ENCODE results near the gene STARD4.
A peak's percentile ranks its signal among the peaks of the same experiment; 100 is the strongest.

STARD4 gene

DNA sequence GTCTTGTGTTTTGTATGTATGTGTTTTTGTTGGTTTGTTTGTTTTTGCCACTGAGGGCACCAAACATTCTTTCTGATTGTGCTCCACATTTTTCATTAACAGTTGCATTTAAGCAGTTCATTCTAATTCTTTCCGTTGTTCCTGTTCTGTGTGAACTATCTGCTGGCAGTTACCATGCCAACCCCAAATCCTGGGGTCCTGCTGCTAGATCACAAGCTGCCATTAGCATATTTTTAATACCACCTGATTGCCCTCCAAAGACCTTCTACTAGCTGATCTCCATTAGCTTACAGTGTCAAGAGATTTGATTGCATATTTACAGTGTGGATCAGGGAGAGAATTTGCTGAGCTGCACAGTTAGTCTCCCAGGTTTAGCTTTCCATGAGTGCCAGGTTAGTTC lies 40.6 kb upstream of the STARD4 start:
- no peak overlapping the region for H3K27ac ChIP-seq
- H3K4me3 ChIP-seq: no peak overlapping the region
- TF ChIP-seq, protein P1, sequence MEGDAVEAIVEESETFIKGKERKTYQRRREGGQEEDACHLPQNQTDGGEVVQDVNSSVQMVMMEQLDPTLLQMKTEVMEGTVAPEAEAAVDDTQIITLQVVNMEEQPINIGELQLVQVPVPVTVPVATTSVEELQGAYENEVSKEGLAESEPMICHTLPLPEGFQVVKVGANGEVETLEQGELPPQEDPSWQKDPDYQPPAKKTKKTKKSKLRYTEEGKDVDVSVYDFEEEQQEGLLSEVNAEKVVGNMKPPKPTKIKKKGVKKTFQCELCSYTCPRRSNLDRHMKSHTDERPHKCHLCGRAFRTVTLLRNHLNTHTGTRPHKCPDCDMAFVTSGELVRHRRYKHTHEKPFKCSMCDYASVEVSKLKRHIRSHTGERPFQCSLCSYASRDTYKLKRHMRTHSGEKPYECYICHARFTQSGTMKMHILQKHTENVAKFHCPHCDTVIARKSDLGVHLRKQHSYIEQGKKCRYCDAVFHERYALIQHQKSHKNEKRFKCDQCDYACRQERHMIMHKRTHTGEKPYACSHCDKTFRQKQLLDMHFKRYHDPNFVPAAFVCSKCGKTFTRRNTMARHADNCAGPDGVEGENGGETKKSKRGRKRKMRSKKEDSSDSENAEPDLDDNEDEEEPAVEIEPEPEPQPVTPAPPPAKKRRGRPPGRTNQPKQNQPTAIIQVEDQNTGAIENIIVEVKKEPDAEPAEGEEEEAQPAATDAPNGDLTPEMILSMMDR (IDR thresholded peaks at IDR 0.05): no peak
- DNase-seq (ENCODE audit: low spot score): no peak

DNA sequence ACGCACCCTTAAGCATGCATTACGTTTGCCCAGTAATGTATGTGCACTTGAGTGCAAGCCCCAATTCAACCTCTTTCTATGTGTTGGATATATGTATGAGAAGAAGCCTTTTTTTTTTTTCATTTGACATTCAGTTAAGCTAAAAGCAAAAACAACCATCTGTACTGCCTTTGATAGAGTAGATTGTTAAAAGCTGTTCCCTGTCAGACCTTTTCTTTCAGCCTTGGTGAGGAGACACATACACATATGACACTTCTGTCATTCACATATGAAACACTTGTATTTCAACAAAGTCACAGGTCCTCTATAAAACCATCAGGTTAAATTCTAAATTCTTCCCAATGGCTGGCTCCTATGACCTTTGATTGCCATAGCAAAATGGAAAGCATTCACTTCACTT lies 40.2 kb upstream of the STARD4 start:
- Histone ChIP-seq H3K4me3 (no peak overlapping the region), H3K27ac (no peak overlapping the region)
- DNase-seq (ENCODE audit: low spot score): no peak
- TF ChIP-seq, protein P1 (IDR thresholded peaks at IDR 0.05): no peak

DNA sequence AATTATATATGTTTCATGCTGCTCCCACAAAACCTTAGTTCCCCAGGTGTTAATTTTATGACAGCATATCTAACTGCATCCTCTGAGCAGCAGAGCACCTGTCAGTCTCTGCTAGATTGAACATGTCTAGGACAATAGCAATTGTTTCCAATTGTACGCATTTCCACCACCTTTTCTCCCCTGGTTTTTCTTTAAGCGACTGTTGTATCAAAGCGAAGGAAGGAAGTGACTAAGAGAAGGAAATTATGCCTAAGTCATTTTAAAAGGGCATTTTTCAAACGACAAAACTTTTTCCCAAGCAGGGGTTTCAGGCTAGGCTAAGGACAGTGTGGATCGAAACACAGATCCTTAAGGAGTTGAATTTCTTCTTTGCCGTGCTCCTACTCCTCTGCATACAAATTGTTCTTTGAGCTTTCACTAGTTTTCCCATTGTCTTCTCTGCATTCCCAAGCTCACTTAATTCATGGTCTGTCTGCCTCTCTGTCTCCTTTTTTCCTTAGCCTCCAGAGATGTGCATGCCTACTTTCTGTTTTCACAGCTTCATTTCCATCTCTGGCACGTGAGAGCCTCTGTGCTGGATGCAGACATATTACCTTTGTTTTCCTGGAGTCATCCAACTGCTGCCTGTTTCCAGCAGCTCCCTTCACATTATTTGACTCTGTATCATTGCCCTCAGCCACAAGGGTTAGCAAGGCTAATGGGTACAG lies 39.4 kb upstream of the STARD4 start:
- DNase-seq (ENCODE audit: low spot score): no peak
- TF ChIP-seq, protein P1 (IDR thresholded peaks at IDR 0.05): no peak
- no peak overlapping the region for H3K27ac ChIP-seq
- H3K4me3 ChIP-seq: no peak overlapping the region

DNA sequence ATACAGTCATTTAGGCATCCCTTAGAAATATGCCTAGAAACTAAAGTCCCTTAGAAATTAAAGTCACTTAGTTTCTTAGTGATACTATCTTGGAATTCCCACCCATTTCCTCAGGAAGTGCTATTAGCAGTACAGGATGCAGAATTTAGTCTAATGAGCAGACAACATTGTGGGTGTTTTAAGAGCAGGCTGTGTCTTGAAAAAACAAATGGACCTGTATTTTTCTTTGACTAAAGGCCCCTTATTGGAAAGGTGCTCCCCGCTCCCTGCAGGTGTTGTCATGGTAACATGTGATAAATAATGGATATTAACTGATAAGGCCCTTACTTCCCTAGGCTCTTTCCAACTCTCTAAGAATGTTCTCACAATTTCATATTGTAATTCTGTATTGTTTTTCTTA lies 38.8 kb upstream of the STARD4 start:
- no peak overlapping the region for H3K27ac ChIP-seq
- TF ChIP-seq, protein P1 (IDR thresholded peaks at IDR 0.05): no peak
- DNase-seq (ENCODE audit: low spot score): no peak

DNA sequence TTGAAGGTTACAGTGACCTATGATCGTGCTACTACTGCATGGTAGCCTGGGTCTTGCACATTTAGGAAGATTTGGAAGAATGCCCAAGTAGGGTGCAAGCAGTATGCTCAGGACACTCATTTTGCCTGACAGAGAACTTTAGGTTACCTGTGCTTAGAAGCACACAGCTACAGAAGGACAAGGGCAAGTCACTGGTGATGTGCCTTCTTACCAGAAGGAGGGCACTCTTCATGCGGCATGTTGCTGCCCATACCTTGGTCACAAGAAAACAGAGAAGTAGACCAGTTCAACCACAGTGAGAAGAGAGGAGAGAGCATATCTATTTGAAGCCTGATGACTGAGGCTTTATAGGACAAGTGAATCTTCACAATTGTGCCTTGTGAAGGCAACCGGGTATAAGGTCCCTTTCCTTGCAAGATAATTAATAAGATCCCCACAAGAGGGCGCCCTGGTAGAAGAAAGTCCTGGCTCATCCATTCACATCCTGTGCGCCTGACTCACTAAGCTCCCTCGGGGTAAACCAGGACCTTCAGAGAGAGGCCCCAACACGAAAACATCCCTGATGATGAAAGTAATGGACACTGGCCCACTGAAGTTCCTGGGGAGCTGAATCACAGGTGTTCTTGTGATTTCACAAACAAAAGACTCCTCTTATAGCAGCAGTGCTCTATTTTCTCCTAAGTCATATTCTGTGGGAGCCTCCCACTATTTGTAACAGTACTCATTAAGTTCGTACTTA lies 38.1 kb upstream of the STARD4 start:
- no peak overlapping the region for H3K4me3 ChIP-seq
- DNase-seq (ENCODE audit: low spot score): peak; percentile 79
- TF ChIP-seq, protein P1 (IDR thresholded peaks at IDR 0.05): peak; percentile 47
- H3K27ac ChIP-seq: no peak overlapping the region

More for the DNA sequence above, 38.8 kb upstream of the STARD4 start:
- no peak overlapping the region for H3K4me3 ChIP-seq

DNA sequence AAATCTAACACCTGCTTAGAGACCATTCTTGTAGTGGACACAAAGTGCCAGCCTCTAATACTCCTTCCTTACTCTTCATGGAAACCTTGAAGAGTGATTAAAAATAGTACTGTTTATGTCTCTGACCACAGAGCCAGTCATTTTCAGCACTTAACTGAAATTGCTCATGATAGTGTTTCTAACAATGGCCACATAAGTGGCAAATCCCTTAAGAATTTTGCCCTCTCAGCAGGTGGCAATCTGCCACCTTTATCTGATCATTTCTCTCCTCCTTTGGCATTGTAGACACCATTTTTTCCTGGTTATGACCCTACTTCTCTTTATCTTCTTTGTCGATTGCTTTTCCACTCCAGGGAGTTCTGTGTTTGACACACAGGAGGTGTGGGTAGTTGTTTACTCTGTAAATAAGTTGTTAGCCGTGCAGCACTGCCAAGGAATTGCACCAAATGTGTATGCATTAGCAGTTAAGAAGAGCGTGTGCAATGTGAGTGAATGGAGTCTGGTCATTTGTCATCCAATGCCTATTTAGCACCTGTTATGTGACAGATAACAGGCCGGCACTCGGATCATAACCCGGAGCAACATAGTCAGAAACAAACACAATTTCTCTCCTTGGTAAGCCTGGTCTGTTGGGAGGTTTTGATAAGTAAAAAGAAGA lies 36.8 kb upstream of the STARD4 start:
- TF ChIP-seq, protein P1 (IDR thresholded peaks at IDR 0.05): no peak
- no peak for DNase-seq (ENCODE audit: low spot score)
- H3K27ac ChIP-seq: no peak overlapping the region
- H3K4me3 ChIP-seq: no peak overlapping the region

Data from coronary artery (tissue), 2 donors.